ENCODE data around the gene CBLC. TPM values are rescaled to one million over a fixed set of nuclear protein-coding genes. Genes with fewer than 3 reads are reported as not detected.

CBLC gene
- total RNA-seq, 1 donor from 2014 or later = 65.0 TPM

- Histone ChIP-seq H3K36me3 (ENCODE audit: control insufficient read depth, insufficient read depth, low read length) (peaks cover 10% of the 10 kb centered on the region), H3K4me3 (ENCODE audit: low read depth, low read length) (no peak overlapping the region), H3K27me3 (ENCODE audit: control insufficient read depth, insufficient read depth, low read length) (no peaks in the 10 kb centered on the region)
- TF ChIP-seq, protein P1, sequence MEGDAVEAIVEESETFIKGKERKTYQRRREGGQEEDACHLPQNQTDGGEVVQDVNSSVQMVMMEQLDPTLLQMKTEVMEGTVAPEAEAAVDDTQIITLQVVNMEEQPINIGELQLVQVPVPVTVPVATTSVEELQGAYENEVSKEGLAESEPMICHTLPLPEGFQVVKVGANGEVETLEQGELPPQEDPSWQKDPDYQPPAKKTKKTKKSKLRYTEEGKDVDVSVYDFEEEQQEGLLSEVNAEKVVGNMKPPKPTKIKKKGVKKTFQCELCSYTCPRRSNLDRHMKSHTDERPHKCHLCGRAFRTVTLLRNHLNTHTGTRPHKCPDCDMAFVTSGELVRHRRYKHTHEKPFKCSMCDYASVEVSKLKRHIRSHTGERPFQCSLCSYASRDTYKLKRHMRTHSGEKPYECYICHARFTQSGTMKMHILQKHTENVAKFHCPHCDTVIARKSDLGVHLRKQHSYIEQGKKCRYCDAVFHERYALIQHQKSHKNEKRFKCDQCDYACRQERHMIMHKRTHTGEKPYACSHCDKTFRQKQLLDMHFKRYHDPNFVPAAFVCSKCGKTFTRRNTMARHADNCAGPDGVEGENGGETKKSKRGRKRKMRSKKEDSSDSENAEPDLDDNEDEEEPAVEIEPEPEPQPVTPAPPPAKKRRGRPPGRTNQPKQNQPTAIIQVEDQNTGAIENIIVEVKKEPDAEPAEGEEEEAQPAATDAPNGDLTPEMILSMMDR (IDR thresholded peaks at IDR 0.05; ENCODE audit: insufficient read depth, low read length, severe bottlenecking) = no peak
- DNase-seq (ENCODE audit: low read depth) = no peak
- no peak for FAIRE-seq
Observed at GRCh38 chr19:44803442-44804428, 26.0 kb downstream of the CBLC start.

GRCh38 chr19:44806291-44806690, 28.6 kb downstream of the CBLC start:
- FAIRE-seq (no peak), DNase-seq (ENCODE audit: low read depth) (no peak)
- TF ChIP-seq, protein P1 (IDR thresholded peaks at IDR 0.05; ENCODE audit: insufficient read depth, low read length, severe bottlenecking) = no peak
- Histone ChIP-seq H3K4me3 (ENCODE audit: low read depth, low read length) (no peak overlapping the region), H3K27me3 (ENCODE audit: control insufficient read depth, insufficient read depth, low read length) (no peaks in the 10 kb centered on the region), H3K36me3 (ENCODE audit: control insufficient read depth, insufficient read depth, low read length) (peaks cover 8% of the 10 kb centered on the region)

GRCh38 chr19:44807162-44807561, 29.5 kb downstream of the CBLC start:
- H3K4me3 ChIP-seq (ENCODE audit: low read depth, low read length) = no peak overlapping the region
- TF ChIP-seq, protein P1 (IDR thresholded peaks at IDR 0.05; ENCODE audit: insufficient read depth, low read length, severe bottlenecking) = no peak
- H3K36me3 ChIP-seq (ENCODE audit: control insufficient read depth, insufficient read depth, low read length) = peaks cover 12% of the 10 kb centered on the region
- FAIRE-seq (peak; percentile 97), DNase-seq (ENCODE audit: low read depth) (peak; percentile 87)
- H3K27me3 ChIP-seq (ENCODE audit: control insufficient read depth, insufficient read depth, low read length) = no peaks in the 10 kb centered on the region

DNA sequence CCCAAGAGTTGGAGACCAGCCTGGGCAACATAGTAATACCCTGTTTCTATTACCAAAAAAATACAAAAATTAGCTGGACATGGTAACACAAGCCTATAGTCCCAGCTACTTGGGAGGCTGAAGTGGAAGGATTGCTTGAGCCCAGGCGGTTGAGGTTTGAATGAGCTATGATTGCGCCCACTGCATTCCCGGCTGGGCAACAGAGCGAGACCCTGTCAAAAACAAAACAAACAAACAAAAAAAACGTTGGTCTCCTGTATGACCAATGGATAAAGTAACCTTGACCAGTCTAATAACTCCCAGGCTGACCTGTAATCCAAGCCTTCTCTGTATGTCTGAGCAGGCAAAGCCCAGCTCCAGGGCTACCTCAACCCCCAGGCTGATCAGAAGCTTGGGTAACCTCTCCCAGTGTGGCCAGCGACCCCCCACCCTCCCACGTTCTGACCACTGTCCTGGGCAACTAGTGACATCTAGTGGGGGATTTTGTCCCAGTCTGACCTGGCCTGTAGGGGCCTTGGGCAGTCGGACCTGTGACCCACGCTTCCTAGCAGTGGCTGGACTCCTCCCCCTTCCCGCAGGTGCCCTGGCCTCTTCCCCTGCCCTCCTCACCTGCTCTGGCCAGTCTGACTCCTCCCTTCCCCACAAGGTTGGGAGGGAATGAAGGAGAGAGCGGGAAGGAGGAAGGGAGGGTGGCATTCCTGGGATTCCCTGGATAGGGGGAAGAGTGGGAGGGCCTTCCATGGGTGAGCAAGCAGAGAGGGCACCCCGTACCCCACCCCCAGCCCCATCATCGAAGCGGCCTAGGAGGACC, 30.2 kb downstream of the CBLC start:
- FAIRE-seq = no peak
- TF ChIP-seq, protein P1 (IDR thresholded peaks at IDR 0.05; ENCODE audit: insufficient read depth, low read length, severe bottlenecking) = peak; percentile 31

DNA sequence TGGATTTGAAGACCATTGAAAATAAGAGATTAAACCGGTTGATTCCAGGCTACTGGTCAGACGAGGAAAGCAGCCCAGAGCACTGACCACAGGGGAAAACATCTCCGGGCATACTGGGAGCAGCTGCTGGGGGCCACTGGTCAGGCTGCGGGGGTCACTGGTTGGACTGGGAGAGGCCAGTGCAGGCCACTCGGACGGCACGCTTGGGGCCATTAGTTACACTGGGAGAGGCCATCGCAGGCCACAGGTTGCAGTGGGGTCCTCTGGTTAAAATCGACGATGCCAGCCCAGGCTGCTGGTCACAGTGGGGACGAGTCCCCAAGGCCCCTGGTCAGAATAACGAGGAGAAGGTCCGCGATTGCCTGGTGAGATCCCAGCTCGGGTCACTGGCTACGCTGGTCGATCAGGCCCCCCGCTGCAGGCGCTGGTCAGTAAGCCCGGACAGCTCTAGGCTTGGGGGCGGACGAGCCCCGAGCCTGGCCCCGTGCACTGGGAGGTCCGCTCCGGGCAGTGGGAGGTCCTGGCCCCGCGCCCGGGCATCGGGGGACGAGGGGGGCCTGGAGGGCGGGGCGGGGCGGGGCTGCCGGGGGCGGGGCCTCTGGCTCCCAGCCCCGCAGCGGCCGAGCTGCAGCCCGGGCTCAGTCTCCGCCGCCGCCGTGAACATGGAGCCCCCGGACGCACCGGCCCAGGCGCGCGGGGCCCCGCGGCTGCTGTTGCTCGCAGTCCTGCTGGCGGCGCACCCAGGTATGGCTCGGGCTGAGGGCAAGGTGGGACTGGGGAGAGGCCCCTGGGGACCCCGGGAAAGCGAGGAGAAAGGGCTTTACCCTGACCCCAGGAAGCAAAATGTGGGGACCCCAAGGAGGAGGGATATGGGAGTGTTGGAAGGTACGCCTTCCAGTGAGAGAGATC, 31.0 kb downstream of the CBLC start, which contains the start of gene BCAM:
Gene BCAM, plus strand, starts transcription at position 641 of the 909 bp plus-strand sequence. Its CDS starts 22 bp downstream, at position 663.
- no peaks in the 10 kb centered on the region for H3K27me3 ChIP-seq (ENCODE audit: control insufficient read depth, insufficient read depth, low read length)
- peaks cover 14% of the 10 kb centered on the region for H3K36me3 ChIP-seq (ENCODE audit: control insufficient read depth, insufficient read depth, low read length)
- TF ChIP-seq, protein P1 (IDR thresholded peaks at IDR 0.05; ENCODE audit: insufficient read depth, low read length, severe bottlenecking) = no peak
- DNase-seq (ENCODE audit: low read depth) = no peak
- no peak for FAIRE-seq
- H3K4me3 ChIP-seq (ENCODE audit: low read depth, low read length) = peak within 1 kb of the TSS; percentile 58

More for the DNA sequence above, 30.2 kb downstream of the CBLC start:
- no peak overlapping the region for H3K4me3 ChIP-seq (ENCODE audit: low read depth, low read length)
- H3K36me3 ChIP-seq (ENCODE audit: control insufficient read depth, insufficient read depth, low read length) = peaks cover 8% of the 10 kb centered on the region
- DNase-seq (ENCODE audit: low read depth) = peak; percentile 53
- H3K27me3 ChIP-seq (ENCODE audit: control insufficient read depth, insufficient read depth, low read length) = no peaks in the 10 kb centered on the region

All from bronchial epithelial cell (primary cell).